ENCODE data around the gene SLC45A3. TPM values are rescaled to one million over a fixed set of nuclear protein-coding genes. Genes with fewer than 3 reads are reported as not detected.
"Not testable (repeated sequence)": the region's sequence is repeated elsewhere in the genome, so short reads cannot be mapped to it uniquely, and the experiment has no call there.

The SLC45A3 gene
- total and polyA plus RNA-seq, 2 of the 4 experiments (the other 2 are of a cell fraction), result 1.4 to 2.5 TPM

GRCh38 chr1:205725514-205725913 lies 45.2 kb upstream of the SLC45A3 start:
- Histone ChIP-seq H2BK15ac (ENCODE audit: low read depth, low read length) (no peak overlapping the region), H3K27me3 (ENCODE audit: control insufficient read depth, insufficient read depth, low read length) (no peaks in the 10 kb centered on the region), H3K79me1 (ENCODE audit: low read depth in 1 of 2, low read length in 2 of 2) (peaks cover 17 to 39% of the 10 kb centered on the region in 2 experiments), H3K18ac (ENCODE audit: low read depth, low read length) (no peak overlapping the region), H3K4me2 (ENCODE audit: low read depth, low read length) (no peak overlapping the region), H3K56ac (ENCODE audit: extremely low read depth, insufficient read depth, low read length) (no peak overlapping the region), H3K23ac (ENCODE audit: low read depth, low read length) (no peak overlapping the region), H3K9me1 (ENCODE audit: insufficient read depth, low read length) (0 out of 2 replicates have a peak, but pooled peaks cover 5% of the 10 kb centered on the region), H2BK120ac (ENCODE audit: low read depth, low read length) (no peak overlapping the region), H3K14ac (replicated peaks; ENCODE audit: low read depth, low read length) (no peak overlapping the region), H4K8ac (ENCODE audit: low read depth in 2 of 2, low read length in 2 of 2) (no peak overlapping the region), H2AK5ac (ENCODE audit: low read depth, low read length) (no peak overlapping the region), H3K9me3 (ENCODE audit: control insufficient read depth, insufficient read depth, low read length) (no peaks in the 10 kb centered on the region), H2AK9ac (replicated peaks; ENCODE audit: low read depth, low read length, poor library complexity) (no peak overlapping the region), H3K9ac (ENCODE audit: low read depth, low read length) (no peak overlapping the region), H2BK20ac (ENCODE audit: low read depth, low read length) (no peak overlapping the region), H3K36me3 (ENCODE audit: control insufficient read depth, insufficient read depth, low read length) (peaks cover 26% of the 10 kb centered on the region), H4K5ac (ENCODE audit: low read depth, low read length) (no peak overlapping the region), H3K27ac (ENCODE audit: insufficient read depth, low read length) (no peak overlapping the region), H3K4me3 (ENCODE audit: insufficient read depth, low read depth, low read length) (no peak overlapping the region), H4K91ac (ENCODE audit: insufficient read depth, low read depth, low read length) (no peak overlapping the region), H3K4me1 (ENCODE audit: control insufficient read depth, insufficient read depth, low read length) (no peaks in the 10 kb centered on the region; the same call in 1 of the 2 replicates), H2BK5ac (ENCODE audit: low read depth, low read length, poor library complexity, severe bottlenecking) (no peak overlapping the region), H4K20me1 (ENCODE audit: insufficient read depth, low read length) (peaks cover 22% of the 10 kb centered on the region), H3K4ac (ENCODE audit: low read depth, low read length) (no peak overlapping the region), H2AFZ (replicated peaks; ENCODE audit: low read length, poor library complexity) (no peak overlapping the region)
- ATAC-seq (ENCODE audit: low read depth) (no peak), DNase-seq (no peak)
- dilution Hi-C loops (cut with HindIII; ENCODE audit: low sequenced_read_pairs, unreplicated experiment), result no loop called here
- CTCF ChIA-PET, result no interaction called here
- WGBS, 2 experiments (ENCODE audit: extremely low coverage in 2 of 2, insufficient read length in 1 of 2), result no CpG with 5 or more reads among the region's 1 CpG
- POLR2A ChIA-PET (ENCODE audit: unreplicated experiment), result interaction anchor here (0.6 kb wide), 1 partner anchor 8 kb away, joined by 4 read pairs; no protein-coding TSS in a partner anchor
- in situ Hi-C loops (cut with MboI; ENCODE audit: low sequenced_read_pairs), result no loop called here
- intact Hi-C loops (cut with micrococcal nuclease), result no loop called here
- no peak for TF ChIP-seq POLR2A (IDR thresholded peaks at IDR 0.05; ENCODE audit: low read depth, low read length)
- no peak for TF ChIP-seq MXI1 (IDR thresholded peaks at IDR 0.05; ENCODE audit: borderline replicate concordance, low read depth, low read length)
- TF ChIP-seq CHD1 (IDR thresholded peaks at IDR 0.05; ENCODE audit: low read depth, low read length), result no peak
- no TSS peak for BruUV-seq (replicated peaks)

DNA sequence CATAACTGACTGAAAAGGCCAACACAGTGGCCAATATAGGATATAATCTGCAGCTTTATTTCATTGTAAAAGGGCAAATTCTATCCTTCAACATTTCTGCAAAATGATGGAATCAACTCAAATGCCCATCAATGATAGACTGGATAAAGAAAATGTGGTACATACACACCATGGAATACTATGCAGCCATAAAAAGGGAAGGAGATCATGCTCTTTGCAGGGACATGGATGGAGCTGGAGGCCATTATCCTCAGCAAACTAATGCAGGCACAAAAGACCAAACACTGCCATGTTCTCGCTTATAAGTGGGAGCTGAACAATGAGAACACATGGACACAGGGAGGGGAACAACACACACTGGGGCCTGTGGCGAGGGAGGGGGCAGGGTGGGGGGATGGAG lies 40.4 kb upstream of the SLC45A3 start:
- POLR2A ChIA-PET (ENCODE audit: unreplicated experiment); H2BK20ac ChIP-seq (ENCODE audit: low read depth, low read length); H2AFZ ChIP-seq (replicated peaks; ENCODE audit: low read length, poor library complexity); H4K91ac ChIP-seq (ENCODE audit: insufficient read depth, low read depth, low read length); H3K9ac ChIP-seq (ENCODE audit: low read depth, low read length); H4K8ac ChIP-seq (ENCODE audit: low read depth in 2 of 2, low read length in 2 of 2); H4K5ac ChIP-seq (ENCODE audit: low read depth, low read length); H2AK9ac ChIP-seq (replicated peaks; ENCODE audit: low read depth, low read length, poor library complexity); H2BK5ac ChIP-seq (ENCODE audit: low read depth, low read length, poor library complexity, severe bottlenecking); H2BK15ac ChIP-seq (ENCODE audit: low read depth, low read length); H3K14ac ChIP-seq (replicated peaks; ENCODE audit: low read depth, low read length); H2AK5ac ChIP-seq (ENCODE audit: low read depth, low read length); H3K4ac ChIP-seq (ENCODE audit: low read depth, low read length); H3K4me3 ChIP-seq (ENCODE audit: insufficient read depth, low read depth, low read length); dilution Hi-C loops (cut with HindIII; ENCODE audit: low sequenced_read_pairs, unreplicated experiment); H3K23ac ChIP-seq (ENCODE audit: low read depth, low read length); H3K9me3 ChIP-seq (ENCODE audit: control insufficient read depth, insufficient read depth, low read length); intact Hi-C loops (cut with micrococcal nuclease); H3K56ac ChIP-seq (ENCODE audit: extremely low read depth, insufficient read depth, low read length); H3K9me1 ChIP-seq (ENCODE audit: insufficient read depth, low read length); H3K27ac ChIP-seq (ENCODE audit: insufficient read depth, low read length); H3K18ac ChIP-seq (ENCODE audit: low read depth, low read length); in situ Hi-C loops (cut with MboI; ENCODE audit: low sequenced_read_pairs); BruUV-seq (replicated peaks); ATAC-seq (ENCODE audit: low read depth); H4K20me1 ChIP-seq (ENCODE audit: insufficient read depth, low read length); H2BK120ac ChIP-seq (ENCODE audit: low read depth, low read length); H3K4me1 ChIP-seq (ENCODE audit: control insufficient read depth, insufficient read depth, low read length); H3K4me2 ChIP-seq (ENCODE audit: low read depth, low read length); DNase-seq; H3K27me3 ChIP-seq (ENCODE audit: control insufficient read depth, insufficient read depth, low read length): not testable (repeated sequence)
- Histone ChIP-seq H3K79me1 (ENCODE audit: low read depth in 1 of 2, low read length in 2 of 2) (peaks cover 10 to 20% of the 10 kb centered on the region in 2 experiments), H3K36me3 (ENCODE audit: control insufficient read depth, insufficient read depth, low read length) (peaks cover 30% of the 10 kb centered on the region)
- CTCF ChIA-PET, result interaction anchor here (1.0 to 1.4 kb wide), 4 partner anchors 9 to 257 kb away, joined by 3 to 4 read pairs (median 3); no protein-coding TSS in a partner anchor
- WGBS, 2 experiments (ENCODE audit: extremely low coverage in 2 of 2, insufficient read length in 1 of 2), result 100% methylated on average over 1 of the region's 2 CpGs; no CpG with 5 or more reads in 1 of the 2 experiments

Data from IMR-90 (cell line).